ENCODE results near the gene C4orf50.

The C4orf50 gene

DNA sequence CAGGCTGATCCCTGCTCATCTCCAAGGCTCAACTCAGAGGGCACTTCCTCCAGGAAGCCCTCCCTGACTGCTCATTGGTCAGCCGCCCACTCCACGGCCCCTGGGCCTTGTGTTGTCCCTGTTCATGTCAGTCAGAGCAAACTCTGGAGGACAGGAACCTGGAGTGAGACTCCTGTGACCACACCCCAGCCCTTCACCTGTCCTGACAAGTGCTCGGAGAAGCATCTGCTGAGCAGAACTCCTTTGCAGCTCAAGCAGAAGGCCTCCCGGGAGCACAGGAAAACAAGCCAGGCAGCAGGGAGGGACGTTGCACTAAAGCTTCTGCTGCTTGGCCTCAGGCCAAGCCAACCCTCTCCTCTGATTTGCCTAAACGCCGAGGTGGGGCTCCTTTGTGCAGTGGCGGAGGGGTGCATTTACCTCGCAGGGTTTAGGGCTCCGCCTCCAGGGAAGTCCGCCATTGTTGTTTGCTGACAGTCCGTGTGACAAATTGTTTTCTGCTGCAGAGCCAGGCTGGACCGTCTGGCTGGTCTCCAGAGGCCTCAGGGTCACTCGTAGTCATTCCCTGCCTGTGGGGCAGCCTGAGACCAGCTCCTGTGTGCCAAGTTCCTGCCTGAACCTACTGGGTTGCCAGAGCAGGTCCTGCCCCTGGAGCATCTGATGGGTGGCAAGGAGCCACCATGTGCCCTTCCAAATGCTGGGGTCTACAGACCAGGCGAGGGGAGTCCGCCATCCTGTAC, 61.8 kb downstream of the C4orf50 start:
- H3K27ac ChIP-seq (ENCODE audit: low read depth, low read length) = no peak overlapping the region
- no CpG with 5 or more reads among the region's 16 CpGs for WGBS (ENCODE audit: extremely low coverage, insufficient coverage, insufficient read length)
- peaks cover 2 to 5% of the 10 kb centered on the region in 2 experiments for H3K4me1 ChIP-seq (ENCODE audit: control insufficient read depth in 1 of 2, insufficient read depth in 2 of 2, low read length in 2 of 2)
- H3K18ac ChIP-seq (ENCODE audit: low read length) = no peak overlapping the region
- H2AK5ac ChIP-seq (ENCODE audit: low read length) = no peak overlapping the region
- H3K79me1 ChIP-seq (ENCODE audit: low read length) = no peaks in the 10 kb centered on the region
- no peaks in the 10 kb centered on the region for H3K79me2 ChIP-seq (ENCODE audit: control insufficient read depth, insufficient read depth, low read length, poor library complexity)
- H4K8ac ChIP-seq (ENCODE audit: low read depth, low read length) = no peak overlapping the region
- no peak overlapping the region for H2BK12ac ChIP-seq (ENCODE audit: low read length)
- no peak overlapping the region for H2BK120ac ChIP-seq (ENCODE audit: insufficient read depth, low read length, poor library complexity)
- no peak overlapping the region for H3K4ac ChIP-seq (ENCODE audit: low read depth, low read length)
- H3K27me3 ChIP-seq (ENCODE audit: insufficient read depth, low read length) = no peaks in the 10 kb centered on the region
- no peaks in the 10 kb centered on the region for H3K36me3 ChIP-seq (ENCODE audit: control insufficient read depth in 1 of 2, insufficient read depth in 2 of 2, low read length in 2 of 2)
- no peak overlapping the region for H3K9ac ChIP-seq (ENCODE audit: low read length)
- H2AFZ ChIP-seq (ENCODE audit: insufficient read depth, low read length, poor library complexity) = no peak overlapping the region
- DNase-seq = no peak
- no peak overlapping the region for H2BK5ac ChIP-seq (ENCODE audit: low read depth, low read length, poor library complexity)
- no peak overlapping the region for H4K91ac ChIP-seq (ENCODE audit: low read depth, low read length)
- no peak overlapping the region for H3K4me2 ChIP-seq (ENCODE audit: low read length)
- H3K4me3 ChIP-seq (ENCODE audit: low read depth, low read length) = no peak overlapping the region
- H3K23ac ChIP-seq (ENCODE audit: low read length) = no peak overlapping the region
- H3K9me3 ChIP-seq (ENCODE audit: insufficient read depth, low read depth, low read length) = no peaks in the 10 kb centered on the region
- no peak overlapping the region for H4K12ac ChIP-seq (ENCODE audit: low read depth, low read length)
- H3K14ac ChIP-seq (ENCODE audit: low read length) = no peak overlapping the region

DNA sequence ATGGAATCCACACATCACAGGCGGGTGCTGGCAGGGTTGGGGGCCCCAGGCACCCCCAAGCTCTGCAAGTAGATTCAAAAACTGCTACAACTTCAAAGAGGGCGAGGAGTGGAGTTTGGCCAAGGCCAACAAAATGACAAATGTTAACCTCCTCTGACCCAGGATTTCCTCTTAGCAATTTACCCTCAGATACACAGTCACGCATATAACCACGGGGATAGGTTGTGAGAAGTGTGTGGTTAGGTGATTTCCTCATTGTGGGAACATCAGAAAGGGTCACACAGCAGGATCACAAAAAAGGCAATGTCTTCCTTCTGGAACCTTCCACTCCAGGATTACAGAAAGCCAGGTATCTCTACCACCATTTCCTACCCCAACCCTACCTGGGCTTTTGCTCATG, 62.4 kb downstream of the C4orf50 start:
- Histone ChIP-seq H3K4me3 (ENCODE audit: low read depth, low read length) (no peak overlapping the region), H3K4me1 (ENCODE audit: control insufficient read depth in 1 of 2, insufficient read depth in 2 of 2, low read length in 2 of 2) (peaks cover 2 to 5% of the 10 kb centered on the region in 2 experiments), H4K91ac (ENCODE audit: low read depth, low read length) (no peak overlapping the region), H2BK120ac (ENCODE audit: insufficient read depth, low read length, poor library complexity) (no peak overlapping the region), H2BK5ac (ENCODE audit: low read depth, low read length, poor library complexity) (no peak overlapping the region), H2AK5ac (ENCODE audit: low read length) (no peak overlapping the region), H3K36me3 (ENCODE audit: control insufficient read depth in 1 of 2, insufficient read depth in 2 of 2, low read length in 2 of 2) (no peaks in the 10 kb centered on the region), H3K27ac (ENCODE audit: low read depth, low read length) (no peak overlapping the region), H3K14ac (ENCODE audit: low read length) (no peak overlapping the region), H3K79me2 (ENCODE audit: control insufficient read depth, insufficient read depth, low read length, poor library complexity) (no peaks in the 10 kb centered on the region), H3K18ac (ENCODE audit: low read length) (no peak overlapping the region), H3K23ac (ENCODE audit: low read length) (no peak overlapping the region), H3K9me3 (ENCODE audit: insufficient read depth, low read depth, low read length) (no peaks in the 10 kb centered on the region), H3K9ac (ENCODE audit: low read length) (no peak overlapping the region), H4K8ac (ENCODE audit: low read depth, low read length) (no peak overlapping the region), H3K27me3 (ENCODE audit: insufficient read depth, low read length) (no peaks in the 10 kb centered on the region), H3K79me1 (ENCODE audit: low read length) (no peaks in the 10 kb centered on the region), H2BK12ac (ENCODE audit: low read length) (no peak overlapping the region), H3K4ac (ENCODE audit: low read depth, low read length) (no peak overlapping the region), H4K12ac (ENCODE audit: low read depth, low read length) (no peak overlapping the region), H3K4me2 (ENCODE audit: low read length) (no peak overlapping the region), H2AFZ (ENCODE audit: insufficient read depth, low read length, poor library complexity) (no peak overlapping the region)
- no CpG with 5 or more reads among the region's 4 CpGs for WGBS (ENCODE audit: extremely low coverage, insufficient coverage, insufficient read length)
- DNase-seq = no peak

GRCh38 chr4:5955201-5955821, 62.9 kb downstream of the C4orf50 start:
- no peak overlapping the region for H3K27ac ChIP-seq (ENCODE audit: low read depth, low read length)
- H3K9me3 ChIP-seq (ENCODE audit: insufficient read depth, low read depth, low read length) = no peaks in the 10 kb centered on the region

DNA sequence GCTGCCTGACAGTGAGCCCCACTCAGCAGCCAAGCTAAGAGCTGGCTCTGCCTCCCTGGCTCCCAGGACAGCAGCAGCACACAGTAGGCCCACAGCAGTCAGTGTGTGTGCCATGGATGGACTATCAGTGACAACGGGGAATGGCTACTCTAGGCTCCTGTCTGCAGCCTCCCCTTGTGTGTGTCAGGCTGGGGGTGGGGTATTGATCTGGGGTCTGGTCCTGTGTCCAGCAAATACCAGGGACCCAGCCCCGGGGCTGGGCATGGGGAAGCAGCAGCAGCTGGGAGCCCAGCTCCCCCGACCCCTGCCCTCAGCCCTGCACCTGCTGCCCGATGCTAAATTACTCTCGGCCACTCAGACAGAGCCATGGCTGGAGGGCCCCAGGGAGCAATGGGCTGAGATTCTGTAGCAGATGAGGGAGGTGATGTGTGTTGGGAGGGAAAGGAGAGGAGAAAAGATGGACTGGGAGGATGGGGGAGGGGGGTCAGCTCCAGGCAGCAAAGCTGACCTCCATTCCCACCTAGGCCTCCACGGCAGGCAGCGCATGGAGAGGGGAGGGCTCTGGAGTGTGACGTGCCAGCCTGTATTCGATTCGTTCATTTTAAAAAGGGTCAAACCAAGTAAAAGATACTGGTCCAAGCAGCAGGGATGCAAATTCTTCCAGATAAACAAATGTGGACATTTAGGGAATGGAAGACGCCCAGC, 64.0 kb downstream of the C4orf50 start:
- Histone ChIP-seq H3K23ac (ENCODE audit: low read length) (no peak overlapping the region), H2AFZ (ENCODE audit: insufficient read depth, low read length, poor library complexity) (no peak overlapping the region), H3K27ac (ENCODE audit: low read depth, low read length) (no peak overlapping the region), H2BK5ac (ENCODE audit: low read depth, low read length, poor library complexity) (no peak overlapping the region), H4K8ac (ENCODE audit: low read depth, low read length) (no peak overlapping the region), H4K91ac (ENCODE audit: low read depth, low read length) (no peak overlapping the region), H3K4me1 (ENCODE audit: control insufficient read depth in 1 of 2, insufficient read depth in 2 of 2, low read length in 2 of 2) (peaks cover 2 to 5% of the 10 kb centered on the region in 2 experiments), H3K4ac (ENCODE audit: low read depth, low read length) (no peak overlapping the region), H3K9ac (ENCODE audit: low read length) (no peak overlapping the region), H3K4me3 (ENCODE audit: low read depth, low read length) (no peak overlapping the region), H3K36me3 (ENCODE audit: control insufficient read depth in 1 of 2, insufficient read depth in 2 of 2, low read length in 2 of 2) (no peaks in the 10 kb centered on the region), H3K27me3 (ENCODE audit: insufficient read depth, low read length) (no peaks in the 10 kb centered on the region), H2BK12ac (ENCODE audit: low read length) (no peak overlapping the region), H3K79me1 (ENCODE audit: low read length) (no peaks in the 10 kb centered on the region), H3K14ac (ENCODE audit: low read length) (no peak overlapping the region), H3K18ac (ENCODE audit: low read length) (no peak overlapping the region), H3K4me2 (ENCODE audit: low read length) (no peak overlapping the region), H3K79me2 (ENCODE audit: control insufficient read depth, insufficient read depth, low read length, poor library complexity) (no peaks in the 10 kb centered on the region), H4K12ac (ENCODE audit: low read depth, low read length) (no peak overlapping the region), H2BK120ac (ENCODE audit: insufficient read depth, low read length, poor library complexity) (no peak overlapping the region), H2AK5ac (ENCODE audit: low read length) (no peak overlapping the region), H3K9me3 (ENCODE audit: insufficient read depth, low read depth, low read length) (no peaks in the 10 kb centered on the region)
- DNase-seq = no peak
- no CpG with 5 or more reads among the region's 11 CpGs for WGBS (ENCODE audit: extremely low coverage, insufficient coverage, insufficient read length)

More at GRCh38 chr4:5955201-5955821, 62.9 kb downstream of the C4orf50 start:
- Histone ChIP-seq H3K18ac (ENCODE audit: low read length) (no peak overlapping the region), H3K4me2 (ENCODE audit: low read length) (no peak overlapping the region), H2BK5ac (ENCODE audit: low read depth, low read length, poor library complexity) (no peak overlapping the region), H4K91ac (ENCODE audit: low read depth, low read length) (no peak overlapping the region), H3K4me1 (ENCODE audit: control insufficient read depth in 1 of 2, insufficient read depth in 2 of 2, low read length in 2 of 2) (peaks cover 2 to 5% of the 10 kb centered on the region in 2 experiments), H3K27me3 (ENCODE audit: insufficient read depth, low read length) (no peaks in the 10 kb centered on the region), H3K9ac (ENCODE audit: low read length) (no peak overlapping the region), H3K36me3 (ENCODE audit: control insufficient read depth in 1 of 2, insufficient read depth in 2 of 2, low read length in 2 of 2) (no peaks in the 10 kb centered on the region), H3K79me1 (ENCODE audit: low read length) (no peaks in the 10 kb centered on the region), H2BK120ac (ENCODE audit: insufficient read depth, low read length, poor library complexity) (no peak overlapping the region), H3K79me2 (ENCODE audit: control insufficient read depth, insufficient read depth, low read length, poor library complexity) (no peaks in the 10 kb centered on the region), H2BK12ac (ENCODE audit: low read length) (no peak overlapping the region), H2AFZ (ENCODE audit: insufficient read depth, low read length, poor library complexity) (no peak overlapping the region), H3K23ac (ENCODE audit: low read length) (no peak overlapping the region), H3K14ac (ENCODE audit: low read length) (no peak overlapping the region), H2AK5ac (ENCODE audit: low read length) (no peak overlapping the region), H3K4ac (ENCODE audit: low read depth, low read length) (no peak overlapping the region), H4K12ac (ENCODE audit: low read depth, low read length) (no peak overlapping the region), H4K8ac (ENCODE audit: low read depth, low read length) (no peak overlapping the region), H3K4me3 (ENCODE audit: low read depth, low read length) (no peak overlapping the region)
- no peak for DNase-seq
- WGBS (ENCODE audit: extremely low coverage, insufficient coverage, insufficient read length) = no CpG with 5 or more reads among the region's 18 CpGs
